HEK293 (cell line): ENCODE data around the gene GGA3.

Experiments used
- AEBP2 ChIP-seq: fragments of 450-650 bp; formaldehyde crosslinking; IDR thresholded peaks from 2 replicates; pipeline ENCODE4 v1.5.1; 2016; ENCODE audit warnings: missing biosample characterization, missing genetic modification characterization, borderline replicate concordance
- ATF2 ChIP-seq: fragments of 450-650 bp; formaldehyde crosslinking; IDR thresholded peaks from 2 replicates; pipeline ENCODE4 v1.5.1; 2016; ENCODE audit warnings: missing biosample characterization, missing genetic modification characterization, low read depth
- BCL11B ChIP-seq: fragments of 450-650 bp; formaldehyde crosslinking; IDR thresholded peaks from 2 replicates; pipeline ENCODE4 v1.5.1; 2016; ENCODE audit warnings: low read depth, missing biosample characterization, missing genetic modification characterization
- KLF16 ChIP-seq: fragments of 450-650 bp; formaldehyde crosslinking; IDR thresholded peaks from 2 replicates; pipeline ENCODE4 v1.5.1; 2017; ENCODE audit warnings: missing biosample characterization, missing genetic modification characterization
- KLF8 ChIP-seq: fragments of 450-650 bp; formaldehyde crosslinking; IDR thresholded peaks from 2 replicates; pipeline ENCODE4 v1.5.1; 2016; ENCODE audit warnings: missing biosample characterization, missing genetic modification characterization
- MZF1 ChIP-seq: fragments of 450-650 bp; formaldehyde crosslinking; IDR thresholded peaks from 2 replicates; pipeline ENCODE4 v1.5.1; 2017; ENCODE audit warnings: missing biosample characterization, missing genetic modification characterization, borderline replicate concordance
- SCRT2 ChIP-seq: fragments of 450-650 bp; formaldehyde crosslinking; IDR thresholded peaks from 2 replicates; pipeline ENCODE4 v1.5.1; 2016; ENCODE audit warnings: missing biosample characterization, missing genetic modification characterization
- TCF7L2 ChIP-seq: IDR thresholded peaks from 2 replicates; pipeline ENCODE4 v1.6.1; 2011; ENCODE audit warnings: low read depth, mild to moderate bottlenecking, inconsistent platforms, low read length, moderate library complexity, borderline replicate concordance
- YY1 ChIP-seq: fragments of 450-650 bp; formaldehyde crosslinking; IDR thresholded peaks from 2 replicates; pipeline ENCODE4 v1.5.1; 2018; ENCODE audit warnings: missing biosample characterization, missing genetic modification characterization
- ZBTB20 ChIP-seq: fragments of 450-650 bp; formaldehyde crosslinking; IDR thresholded peaks from 2 replicates; pipeline ENCODE4 v1.5.1; 2016; ENCODE audit warnings: missing biosample characterization, missing genetic modification characterization
- ZFP41 ChIP-seq: fragments of 450-650 bp; formaldehyde crosslinking; IDR thresholded peaks from 2 replicates; pipeline ENCODE4 v1.5.1; 2016; ENCODE audit warnings: missing biosample characterization, missing genetic modification characterization, borderline replicate concordance
- ZNF10 ChIP-seq: fragments of 450-650 bp; formaldehyde crosslinking; IDR thresholded peaks from 2 replicates; pipeline ENCODE4 v1.5.1; 2017; ENCODE audit warnings: missing biosample characterization, missing genetic modification characterization
- ZNF132 ChIP-seq: fragments of 450-650 bp; formaldehyde crosslinking; IDR thresholded peaks from 2 replicates; pipeline ENCODE4 v1.5.1; 2017; ENCODE audit warnings: missing biosample characterization, missing genetic modification characterization, borderline replicate concordance
- ZNF140 ChIP-seq: fragments of 450-650 bp; formaldehyde crosslinking; IDR thresholded peaks from 2 replicates; pipeline ENCODE4 v1.5.1; 2016; ENCODE audit warnings: missing biosample characterization, missing genetic modification characterization
- ZNF211 ChIP-seq: fragments of 450-650 bp; formaldehyde crosslinking; IDR thresholded peaks from 2 replicates; pipeline ENCODE4 v1.5.1; 2016; ENCODE audit warnings: low read depth, missing biosample characterization, missing genetic modification characterization
- ZNF214 ChIP-seq: fragments of 450-650 bp; formaldehyde crosslinking; IDR thresholded peaks from 2 replicates; pipeline ENCODE4 v1.5.1; 2017; ENCODE audit warnings: missing biosample characterization, mild to moderate bottlenecking, missing genetic modification characterization, borderline replicate concordance
- ZNF223 ChIP-seq: fragments of 450-650 bp; formaldehyde crosslinking; IDR thresholded peaks from 2 replicates; pipeline ENCODE4 v1.5.1; 2016; ENCODE audit warnings: missing biosample characterization, missing genetic modification characterization
- ZNF292 ChIP-seq: fragments of 450-650 bp; formaldehyde crosslinking; IDR thresholded peaks from 2 replicates; pipeline ENCODE4 v1.5.1; 2016; ENCODE audit warnings: low read depth, missing biosample characterization, missing genetic modification characterization, borderline replicate concordance
- ZNF354C ChIP-seq: fragments of 450-650 bp; formaldehyde crosslinking; IDR thresholded peaks from 2 replicates; pipeline ENCODE4 v1.5.1; 2016; ENCODE audit warnings: missing biosample characterization, missing genetic modification characterization, low read depth, borderline replicate concordance
- ZNF449 ChIP-seq: fragments of 450-650 bp; formaldehyde crosslinking; IDR thresholded peaks from 2 replicates; pipeline ENCODE4 v1.5.1; 2017; ENCODE audit warnings: missing biosample characterization, mild to moderate bottlenecking, missing genetic modification characterization, moderate library complexity
- ZNF488 ChIP-seq: fragments of 450-650 bp; formaldehyde crosslinking; IDR thresholded peaks from 2 replicates; pipeline ENCODE4 v1.5.1; 2016; ENCODE audit warnings: missing biosample characterization, missing genetic modification characterization
- ZNF514 ChIP-seq: fragments of 450-650 bp; formaldehyde crosslinking; IDR thresholded peaks from 2 replicates; pipeline ENCODE4 v1.5.1; 2016; ENCODE audit warnings: missing biosample characterization, missing genetic modification characterization
- ZNF768 ChIP-seq: fragments of 450-650 bp; formaldehyde crosslinking; IDR thresholded peaks from 2 replicates; pipeline ENCODE4 v1.5.1; 2018; ENCODE audit warnings: missing biosample characterization, mild to moderate bottlenecking, missing genetic modification characterization
- ZSCAN16 ChIP-seq: fragments of 450-650 bp; formaldehyde crosslinking; IDR thresholded peaks from 2 replicates; pipeline ENCODE4 v1.5.1; 2016; ENCODE audit warnings: missing biosample characterization, missing genetic modification characterization
- TF ChIP-seq, protein P1 (sequence below): fragments of 450-650 bp; formaldehyde crosslinking; IDR thresholded peaks from 2 replicates; pipeline ENCODE4 v1.5.1; 2017; ENCODE audit warnings: missing biosample characterization, missing genetic modification characterization
- TF ChIP-seq, protein P2 (sequence below): fragments of 450-650 bp; formaldehyde crosslinking; IDR thresholded peaks from 2 replicates; pipeline ENCODE4 v1.5.1; 2016; ENCODE audit warnings: missing biosample characterization, missing genetic modification characterization
- TF ChIP-seq, protein P3 (sequence below): fragments of 450-650 bp; formaldehyde crosslinking; IDR thresholded peaks from 2 replicates; pipeline ENCODE4 v1.5.1; 2016; ENCODE audit warnings: missing biosample characterization, missing genetic modification characterization

The GGA3 gene

DNA sequence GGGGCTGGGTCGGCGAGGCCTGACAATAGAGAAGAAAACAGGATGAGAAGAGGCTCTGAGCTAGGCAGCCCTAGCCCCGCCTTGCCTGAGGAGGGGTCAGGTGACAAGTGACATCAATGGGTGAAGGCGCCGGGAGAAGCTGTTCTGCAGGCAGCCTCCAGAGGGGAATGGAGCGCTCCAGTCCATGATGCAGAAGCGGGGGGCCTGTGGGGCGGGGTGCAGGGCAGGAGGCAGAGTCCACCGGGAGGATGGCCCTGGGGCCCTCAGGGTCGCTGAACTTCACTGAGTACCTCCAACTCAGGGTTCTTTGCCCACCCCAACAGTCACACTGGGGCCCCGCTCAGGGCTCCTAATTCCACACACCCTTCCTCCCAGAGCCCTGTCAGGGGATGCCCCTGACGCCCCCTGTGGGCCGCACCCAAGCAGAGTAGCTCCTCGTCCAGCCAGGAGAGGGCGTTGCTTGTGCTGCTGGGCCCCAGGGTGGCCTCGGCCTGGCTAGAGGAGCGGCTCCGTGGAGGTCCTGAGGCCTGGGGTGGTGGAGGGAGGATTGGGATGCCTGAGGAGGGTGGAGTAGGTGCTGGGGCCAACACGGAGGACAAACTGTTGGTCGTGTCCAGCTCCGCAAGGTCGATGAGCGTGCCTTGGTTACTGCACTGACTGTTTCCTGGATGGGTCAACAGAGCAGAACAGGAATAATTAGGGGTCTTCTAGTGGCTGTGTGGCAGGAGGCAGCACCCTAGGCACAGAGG, 20.8 kb downstream of the GGA3 start (continued):
- TF ChIP-seq ATF2 (tag by site-specific recombination) = no peak
- no peak for TF ChIP-seq AEBP2 (tag by site-specific recombination)
- TF ChIP-seq, protein P1, sequence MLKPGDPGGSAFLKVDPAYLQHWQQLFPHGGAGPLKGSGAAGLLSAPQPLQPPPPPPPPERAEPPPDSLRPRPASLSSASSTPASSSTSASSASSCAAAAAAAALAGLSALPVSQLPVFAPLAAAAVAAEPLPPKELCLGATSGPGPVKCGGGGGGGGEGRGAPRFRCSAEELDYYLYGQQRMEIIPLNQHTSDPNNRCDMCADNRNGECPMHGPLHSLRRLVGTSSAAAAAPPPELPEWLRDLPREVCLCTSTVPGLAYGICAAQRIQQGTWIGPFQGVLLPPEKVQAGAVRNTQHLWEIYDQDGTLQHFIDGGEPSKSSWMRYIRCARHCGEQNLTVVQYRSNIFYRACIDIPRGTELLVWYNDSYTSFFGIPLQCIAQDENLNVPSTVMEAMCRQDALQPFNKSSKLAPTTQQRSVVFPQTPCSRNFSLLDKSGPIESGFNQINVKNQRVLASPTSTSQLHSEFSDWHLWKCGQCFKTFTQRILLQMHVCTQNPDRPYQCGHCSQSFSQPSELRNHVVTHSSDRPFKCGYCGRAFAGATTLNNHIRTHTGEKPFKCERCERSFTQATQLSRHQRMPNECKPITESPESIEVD = no peak
- TF ChIP-seq ZNF132 = no peak
- peak; percentile 92 for TF ChIP-seq ZNF10 (tag by site-specific recombination)
- TF ChIP-seq MZF1 (tag by site-specific recombination) = 0 out of 2 replicates have a peak, but pooled peaks have one; percentile 15
- no peak for TF ChIP-seq ZNF488 (tag by site-specific recombination)
- no peak for TF ChIP-seq ZNF449 (tag by site-specific recombination)
- TF ChIP-seq ZNF214 = no peak
- TF ChIP-seq ZSCAN16 = no peak
- no peak for TF ChIP-seq ZNF140 (tag by site-specific recombination)
- TF ChIP-seq, protein P2, sequence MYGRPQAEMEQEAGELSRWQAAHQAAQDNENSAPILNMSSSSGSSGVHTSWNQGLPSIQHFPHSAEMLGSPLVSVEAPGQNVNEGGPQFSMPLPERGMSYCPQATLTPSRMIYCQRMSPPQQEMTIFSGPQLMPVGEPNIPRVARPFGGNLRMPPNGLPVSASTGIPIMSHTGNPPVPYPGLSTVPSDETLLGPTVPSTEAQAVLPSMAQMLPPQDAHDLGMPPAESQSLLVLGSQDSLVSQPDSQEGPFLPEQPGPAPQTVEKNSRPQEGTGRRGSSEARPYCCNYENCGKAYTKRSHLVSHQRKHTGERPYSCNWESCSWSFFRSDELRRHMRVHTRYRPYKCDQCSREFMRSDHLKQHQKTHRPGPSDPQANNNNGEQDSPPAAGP (tag by site-specific recombination) = peak; percentile 82; the same call in 1 of the 2 replicates
- no peak for TF ChIP-seq ZFP41 (tag by site-specific recombination)
- peak; percentile 23; the same call in 1 of the 2 replicates for TF ChIP-seq ZBTB20 (tag by site-specific recombination)
- no peak for TF ChIP-seq ZNF514
- TF ChIP-seq ZNF292 (tag by site-specific recombination) = no peak
- TF ChIP-seq, protein P3, sequence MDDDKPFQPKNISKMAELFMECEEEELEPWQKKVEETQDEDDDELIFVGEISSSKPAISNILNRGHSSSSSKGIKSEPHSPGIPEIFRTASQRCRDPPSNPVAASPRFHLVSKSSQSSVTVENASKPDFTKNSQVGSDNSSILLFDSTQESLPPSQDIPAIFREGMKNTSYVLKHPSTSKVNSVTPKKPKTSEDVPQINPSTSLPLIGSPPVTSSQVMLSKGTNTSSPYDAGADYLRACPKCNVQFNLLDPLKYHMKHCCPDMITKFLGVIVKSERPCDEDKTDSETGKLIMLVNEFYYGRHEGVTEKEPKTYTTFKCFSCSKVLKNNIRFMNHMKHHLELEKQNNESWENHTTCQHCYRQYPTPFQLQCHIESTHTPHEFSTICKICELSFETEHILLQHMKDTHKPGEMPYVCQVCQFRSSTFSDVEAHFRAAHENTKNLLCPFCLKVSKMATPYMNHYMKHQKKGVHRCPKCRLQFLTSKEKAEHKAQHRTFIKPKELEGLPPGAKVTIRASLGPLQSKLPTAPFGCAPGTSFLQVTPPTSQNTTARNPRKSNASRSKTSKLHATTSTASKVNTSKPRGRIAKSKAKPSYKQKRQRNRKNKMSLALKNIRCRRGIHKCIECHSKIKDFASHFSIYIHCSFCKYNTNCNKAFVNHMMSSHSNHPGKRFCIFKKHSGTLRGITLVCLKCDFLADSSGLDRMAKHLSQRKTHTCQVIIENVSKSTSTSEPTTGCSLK (tag by site-specific recombination) = no peak
- TF ChIP-seq KLF8 = peak; percentile 59; the same call in 1 of the 2 replicates
- TF ChIP-seq ZNF223 (tag by site-specific recombination) = no peak
- TF ChIP-seq ZNF211 = no peak
- no peak for TF ChIP-seq ZNF354C (tag by site-specific recombination)
- no peak for TF ChIP-seq ZNF768 (tag by site-specific recombination)
- no peak for TF ChIP-seq KLF16 (tag by site-specific recombination)
- TF ChIP-seq YY1 (tag by site-specific recombination) = no peak
- TF ChIP-seq TCF7L2 = no peak
- no peak for TF ChIP-seq SCRT2
- TF ChIP-seq BCL11B (tag by site-specific recombination) = no peak
